HG02610 (cell line): ENCODE data around the gene C14orf39.

Source experiments
- ATAC-seq: cut with Tn5 transposase; IDR thresholded peaks from one replicate; pipeline ENCODE4 v1.9.1; 2021; ENCODE audit warnings: mild to moderate bottlenecking, moderate library complexity; ENCODE audit not compliant: unreplicated experiment

The C14orf39 gene

GRCh38 chr14:60485598-60486251, at the start of gene C14orf39:
Gene C14orf39 (minus strand): TSS chr14:60486063. CDS start chr14:60485078, 985 bp downstream.
- no peak for ATAC-seq

GRCh38 chr14:60532442-60532841, 46.6 kb upstream of the C14orf39 start:
- no peak for ATAC-seq

- no peak for ATAC-seq
Measured at GRCh38 chr14:60515511-60516289, 29.8 kb upstream of the C14orf39 start.

- ATAC-seq = peak; percentile 62
Measured at GRCh38 chr14:60514741-60515491, 29.1 kb upstream of the C14orf39 start.

- ATAC-seq = no peak
Measured at GRCh38 chr14:60514378-60514740, 28.5 kb upstream of the C14orf39 start.

GRCh38 chr14:60512973-60513571, 27.2 kb upstream of the C14orf39 start:
- no peak for ATAC-seq

- no peak for ATAC-seq
Measured at GRCh38 chr14:60512126-60512525, 26.3 kb upstream of the C14orf39 start.

- no peak for ATAC-seq
Measured at GRCh38 chr14:60510951-60511599, 25.2 kb upstream of the C14orf39 start.

GRCh38 chr14:60510254-60510950, 24.5 kb upstream of the C14orf39 start:
- no peak for ATAC-seq

GRCh38 chr14:60509438-60510253, 23.8 kb upstream of the C14orf39 start:
- no peak for ATAC-seq

- no peak for ATAC-seq
Measured at GRCh38 chr14:60508707-60509437, 23.0 kb upstream of the C14orf39 start, which contains the start of gene SIX6. Gene SIX6 (plus strand): TSS chr14:60509146. CDS start chr14:60509399, 253 bp downstream.

GRCh38 chr14:60508363-60508706, 22.5 kb upstream of the C14orf39 start:
- no peak for ATAC-seq

- ATAC-seq = no peak
Measured at GRCh38 chr14:60506985-60507829, 21.3 kb upstream of the C14orf39 start.

GRCh38 chr14:60506462-60506984, 20.7 kb upstream of the C14orf39 start:
- no peak for ATAC-seq

GRCh38 chr14:60506010-60506409, 20.1 kb upstream of the C14orf39 start:
- no peak for ATAC-seq

- ATAC-seq = no peak
Measured at GRCh38 chr14:60505448-60505847, 19.6 kb upstream of the C14orf39 start.

- no peak for ATAC-seq
Measured at GRCh38 chr14:60502541-60502940, 16.7 kb upstream of the C14orf39 start.

GRCh38 chr14:60495946-60496345, 10.1 kb upstream of the C14orf39 start:
- ATAC-seq = no peak
